Mesothelial cell of epicardium (in vitro differentiated cells): ENCODE results near the gene CALHM5. TPM values are rescaled to one million over a fixed set of nuclear protein-coding genes. Genes with fewer than 3 reads are reported as not detected.

ENCODE experiments used
- DNase-seq, 2 experiments: peaks; one replicate each; pipeline ENCODE4 v3.0.0; 2021; ENCODE audit warnings: low spot score in 2 of 2; ENCODE audit not compliant: unreplicated experiment in 2 of 2
- H3K27ac Mint-ChIP-seq: 2 replicates; pipeline ENCODE4 v1.8.0; 2021; ENCODE audit warnings: mixed read lengths
- H3K27me3 Mint-ChIP-seq: 2 replicates; pipeline ENCODE4 v1.8.0; 2021; ENCODE audit warnings: low read depth, mixed read lengths
- H3K36me3 Mint-ChIP-seq: 2 replicates; pipeline ENCODE4 v1.8.0; 2021; ENCODE audit warnings: mixed read lengths
- H3K4me1 Mint-ChIP-seq: 2 replicates; pipeline ENCODE4 v1.8.0; 2021; ENCODE audit warnings: mixed read lengths
- H3K4me3 Mint-ChIP-seq: 2 replicates; pipeline ENCODE4 v1.8.0; 2021; ENCODE audit warnings: mild to moderate bottlenecking, moderate library complexity, mixed read lengths
- H3K9me3 Mint-ChIP-seq: 2 replicates; pipeline ENCODE4 v1.8.0; 2021; ENCODE audit warnings: mixed read lengths
- CTCF ChIP-seq: fragments of 200-600 bp; sonication (generic); IDR thresholded peaks from one replicate; pipeline ENCODE4 v1.5.0; 2021; ENCODE audit warnings: antibody characterized with exemption; ENCODE audit not compliant: unreplicated experiment
- total RNA-seq: library from RNA; stranded (reverse); gene quantifications from 3 replicates; pipeline ENCODE4 v1.2.1, GENCODE V29; 2021

The CALHM5 gene
- total RNA-seq, 1 donor from 2014 or later: 1.7 TPM

- Mint-ChIP-seq H3K4me1 (peaks cover 22% of the 10 kb centered on the region), H3K36me3 (no peaks in the 10 kb centered on the region), H3K27ac (no peak overlapping the region), H3K27me3 (peaks cover 15% of the 10 kb centered on the region), H3K9me3 (no peaks in the 10 kb centered on the region), H3K4me3 (no peak overlapping the region)
- no peak for DNase-seq
- no peak for TF ChIP-seq CTCF
Observed at GRCh38 chr6:116564921-116565872, 53.8 kb downstream of the CALHM5 start.

- DNase-seq: no peak
- H3K9me3 Mint-ChIP-seq: no peaks in the 10 kb centered on the region
- H3K4me1 Mint-ChIP-seq: peaks cover 24% of the 10 kb centered on the region
- no peak overlapping the region for H3K27ac Mint-ChIP-seq
- no peak for TF ChIP-seq CTCF
- H3K27me3 Mint-ChIP-seq: peaks cover 15% of the 10 kb centered on the region
- no peaks in the 10 kb centered on the region for H3K36me3 Mint-ChIP-seq
- no peak overlapping the region for H3K4me3 Mint-ChIP-seq
Observed at GRCh38 chr6:116568111-116568510, 56.7 kb downstream of the CALHM5 start.

- peaks cover 15% of the 10 kb centered on the region for H3K27me3 Mint-ChIP-seq
- H3K9me3 Mint-ChIP-seq: no peaks in the 10 kb centered on the region
- no peak for DNase-seq
- H3K4me3 Mint-ChIP-seq: no peak overlapping the region
- H3K36me3 Mint-ChIP-seq: peaks cover 2% of the 10 kb centered on the region
- no peak overlapping the region for H3K27ac Mint-ChIP-seq
- no peak for TF ChIP-seq CTCF
- peaks cover 32% of the 10 kb centered on the region for H3K4me1 Mint-ChIP-seq
Observed at GRCh38 chr6:116568821-116569755, 57.6 kb downstream of the CALHM5 start.

GRCh38 chr6:116570856-116571682, 59.6 kb downstream of the CALHM5 start, which contains the start of gene RWDD1:
Gene RWDD1 (plus strand): TSS chr6:116571504. CDS start chr6:116571583, 79 bp downstream.
- Mint-ChIP-seq H3K9me3 (no peaks in the 10 kb centered on the region), H3K4me1 (peaks cover 33% of the 10 kb centered on the region), H3K27me3 (peaks cover 10% of the 10 kb centered on the region), H3K4me3 (peak within 1 kb of the TSS; percentile 95), H3K27ac (peak within 1 kb of the TSS; percentile 99), H3K36me3 (peaks cover 5% of the 10 kb centered on the region)
- peak; percentile 95 to 96 for DNase-seq
- peak; percentile 7 for TF ChIP-seq CTCF

GRCh38 chr6:116571683-116572000, 60.2 kb downstream of the CALHM5 start:
- peak overlapping the region; percentile 99 for H3K27ac Mint-ChIP-seq
- H3K36me3 Mint-ChIP-seq: peaks cover 11% of the 10 kb centered on the region
- peaks cover 33% of the 10 kb centered on the region for H3K4me1 Mint-ChIP-seq
- no peaks in the 10 kb centered on the region for H3K9me3 Mint-ChIP-seq
- peak overlapping the region; percentile 95 for H3K4me3 Mint-ChIP-seq
- no peak for TF ChIP-seq CTCF
- no peak for DNase-seq
- peaks cover 4% of the 10 kb centered on the region for H3K27me3 Mint-ChIP-seq
